MM.1S (cell line): ENCODE data around the gene CRAT.

ENCODE experiments used
- EZH2phosphoT487 ChIP-seq: fragments of 300-600 bp; sonication (generic); IDR thresholded peaks from 2 replicates; pipeline ENCODE4 v1.6.1; 2018; ENCODE audit warnings: antibody characterized with exemption, low read length
- TF ChIP-seq, protein P1 (sequence below): fragments of 300-600 bp; sonication (generic); IDR thresholded peaks from 2 replicates; pipeline ENCODE4 v1.5.1; 2016; ENCODE audit warnings: antibody characterized with exemption, low read length, mixed read lengths

DNA sequence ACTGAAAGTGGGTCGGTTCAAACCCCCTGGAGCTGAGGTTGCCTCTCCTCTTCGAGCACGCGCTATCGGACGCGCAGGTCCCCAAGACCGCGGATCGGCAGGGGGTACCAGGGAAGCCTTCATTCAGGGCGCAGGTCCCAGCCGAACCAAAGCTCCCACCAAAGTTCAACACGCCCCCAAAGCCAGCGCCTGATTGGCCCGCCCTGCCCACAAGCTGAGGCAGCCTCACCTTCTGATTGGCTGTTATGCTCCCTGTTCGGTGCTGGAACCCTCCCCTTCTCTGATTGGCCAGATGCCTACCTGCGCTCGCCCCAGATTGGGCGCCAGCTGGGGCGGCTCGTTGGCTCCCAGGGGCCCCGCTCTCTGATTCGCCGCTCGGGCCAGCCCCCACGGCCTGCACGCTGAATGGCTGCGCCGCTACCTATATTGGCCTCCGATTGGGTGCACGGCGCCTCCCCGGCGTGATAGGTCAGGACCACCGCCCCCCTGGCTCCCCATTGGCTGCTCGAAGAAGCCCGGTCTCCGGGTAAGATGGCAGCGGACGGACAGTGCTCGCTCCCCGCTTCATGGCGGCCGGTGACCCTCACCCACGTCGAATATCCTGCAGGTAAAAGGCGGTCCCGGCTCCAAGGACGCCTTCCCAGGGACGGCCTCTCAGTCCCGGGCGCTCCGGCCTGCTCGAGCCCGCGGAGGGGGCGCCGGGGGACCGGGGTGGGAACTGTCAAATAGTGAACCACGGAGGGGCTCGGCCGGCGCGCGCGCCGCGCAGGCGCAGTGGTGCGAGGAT, 29.8 kb downstream of the CRAT start, which contains the start of gene DOLPP1:
- TF ChIP-seq, protein P1, sequence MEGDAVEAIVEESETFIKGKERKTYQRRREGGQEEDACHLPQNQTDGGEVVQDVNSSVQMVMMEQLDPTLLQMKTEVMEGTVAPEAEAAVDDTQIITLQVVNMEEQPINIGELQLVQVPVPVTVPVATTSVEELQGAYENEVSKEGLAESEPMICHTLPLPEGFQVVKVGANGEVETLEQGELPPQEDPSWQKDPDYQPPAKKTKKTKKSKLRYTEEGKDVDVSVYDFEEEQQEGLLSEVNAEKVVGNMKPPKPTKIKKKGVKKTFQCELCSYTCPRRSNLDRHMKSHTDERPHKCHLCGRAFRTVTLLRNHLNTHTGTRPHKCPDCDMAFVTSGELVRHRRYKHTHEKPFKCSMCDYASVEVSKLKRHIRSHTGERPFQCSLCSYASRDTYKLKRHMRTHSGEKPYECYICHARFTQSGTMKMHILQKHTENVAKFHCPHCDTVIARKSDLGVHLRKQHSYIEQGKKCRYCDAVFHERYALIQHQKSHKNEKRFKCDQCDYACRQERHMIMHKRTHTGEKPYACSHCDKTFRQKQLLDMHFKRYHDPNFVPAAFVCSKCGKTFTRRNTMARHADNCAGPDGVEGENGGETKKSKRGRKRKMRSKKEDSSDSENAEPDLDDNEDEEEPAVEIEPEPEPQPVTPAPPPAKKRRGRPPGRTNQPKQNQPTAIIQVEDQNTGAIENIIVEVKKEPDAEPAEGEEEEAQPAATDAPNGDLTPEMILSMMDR: no peak
- no peak for TF ChIP-seq EZH2phosphoT487
